HG03457 (cell line): ENCODE measurements around the gene MSMO1.
A peak's percentile ranks its signal among the peaks of the same experiment; 100 is the strongest.

Experiments
- ATAC-seq: cut with Tn5 transposase; IDR thresholded peaks from one replicate; pipeline ENCODE4 v1.9.1; 2021; ENCODE audit warnings: moderate number of reproducible peaks; ENCODE audit not compliant: unreplicated experiment

The MSMO1 gene

GRCh38 chr4:165359506-165359905 is 32.0 kb downstream of the MSMO1 start:
- ATAC-seq, result no peak

GRCh38 chr4:165360041-165360695 is 32.7 kb downstream of the MSMO1 start:
- no peak for ATAC-seq

GRCh38 chr4:165360985-165361670 is 33.7 kb downstream of the MSMO1 start:
- no peak for ATAC-seq

- ATAC-seq, result no peak
Observed at GRCh38 chr4:165361810-165362209, 34.3 kb downstream of the MSMO1 start.

GRCh38 chr4:165364452-165365080 is 37.1 kb downstream of the MSMO1 start:
- ATAC-seq, result no peak

GRCh38 chr4:165367040-165367439 is 39.6 kb downstream of the MSMO1 start:
- ATAC-seq, result no peak

- ATAC-seq, result no peak
Observed at GRCh38 chr4:165368114-165368513, 40.6 kb downstream of the MSMO1 start.

- ATAC-seq, result no peak
Observed at GRCh38 chr4:165368567-165368966, 41.1 kb downstream of the MSMO1 start.

- ATAC-seq, result no peak
Observed at GRCh38 chr4:165369522-165369921, 42.1 kb downstream of the MSMO1 start.

- no peak for ATAC-seq
Observed at GRCh38 chr4:165370530-165370929, 43.1 kb downstream of the MSMO1 start.

GRCh38 chr4:165375465-165375864 is 48.0 kb downstream of the MSMO1 start:
- no peak for ATAC-seq

GRCh38 chr4:165378398-165378744 is 50.9 kb downstream of the MSMO1 start:
- ATAC-seq, result no peak

- peak; percentile 70 for ATAC-seq
Observed at GRCh38 chr4:165378745-165379677, 51.5 kb downstream of the MSMO1 start, which contains the start of gene CPE. Gene CPE, plus strand, starts transcription at chr4:165379008. Its CDS starts 214 bp downstream, at chr4:165379222.

GRCh38 chr4:165379678-165380064 is 52.2 kb downstream of the MSMO1 start:
- no peak for ATAC-seq

- ATAC-seq, result no peak
Observed at GRCh38 chr4:165380805-165381204, 53.3 kb downstream of the MSMO1 start.

GRCh38 chr4:165381821-165382373 is 54.4 kb downstream of the MSMO1 start:
- no peak for ATAC-seq

GRCh38 chr4:165382640-165383039 is 55.2 kb downstream of the MSMO1 start:
- ATAC-seq, result no peak

- ATAC-seq, result no peak
Observed at GRCh38 chr4:165383591-165384073, 56.2 kb downstream of the MSMO1 start.

- no peak for ATAC-seq
Observed at GRCh38 chr4:165384186-165384585, 56.7 kb downstream of the MSMO1 start.

GRCh38 chr4:165384598-165384997 is 57.1 kb downstream of the MSMO1 start:
- no peak for ATAC-seq

- no peak for ATAC-seq
Observed at GRCh38 chr4:165385126-165385525, 57.7 kb downstream of the MSMO1 start.
